ACHN (cell line): ENCODE measurements around the gene GRWD1.
A peak's percentile ranks its signal among the peaks of the same experiment; 100 is the strongest.

ENCODE experiments used
- DNase-seq: peaks from one replicate; pipeline ENCODE4 v3.0.0-alpha.2; 2015
- in situ Hi-C: cut with HindIII; loops from 2 replicates; pipeline ENCODE4 v1.10.0; 2017; ENCODE audit warnings: low sequenced_read_pairs, low pct_ligation_motif_present, low pct_unique_long_range_greater_than_20kb

GRWD1 gene

DNA sequence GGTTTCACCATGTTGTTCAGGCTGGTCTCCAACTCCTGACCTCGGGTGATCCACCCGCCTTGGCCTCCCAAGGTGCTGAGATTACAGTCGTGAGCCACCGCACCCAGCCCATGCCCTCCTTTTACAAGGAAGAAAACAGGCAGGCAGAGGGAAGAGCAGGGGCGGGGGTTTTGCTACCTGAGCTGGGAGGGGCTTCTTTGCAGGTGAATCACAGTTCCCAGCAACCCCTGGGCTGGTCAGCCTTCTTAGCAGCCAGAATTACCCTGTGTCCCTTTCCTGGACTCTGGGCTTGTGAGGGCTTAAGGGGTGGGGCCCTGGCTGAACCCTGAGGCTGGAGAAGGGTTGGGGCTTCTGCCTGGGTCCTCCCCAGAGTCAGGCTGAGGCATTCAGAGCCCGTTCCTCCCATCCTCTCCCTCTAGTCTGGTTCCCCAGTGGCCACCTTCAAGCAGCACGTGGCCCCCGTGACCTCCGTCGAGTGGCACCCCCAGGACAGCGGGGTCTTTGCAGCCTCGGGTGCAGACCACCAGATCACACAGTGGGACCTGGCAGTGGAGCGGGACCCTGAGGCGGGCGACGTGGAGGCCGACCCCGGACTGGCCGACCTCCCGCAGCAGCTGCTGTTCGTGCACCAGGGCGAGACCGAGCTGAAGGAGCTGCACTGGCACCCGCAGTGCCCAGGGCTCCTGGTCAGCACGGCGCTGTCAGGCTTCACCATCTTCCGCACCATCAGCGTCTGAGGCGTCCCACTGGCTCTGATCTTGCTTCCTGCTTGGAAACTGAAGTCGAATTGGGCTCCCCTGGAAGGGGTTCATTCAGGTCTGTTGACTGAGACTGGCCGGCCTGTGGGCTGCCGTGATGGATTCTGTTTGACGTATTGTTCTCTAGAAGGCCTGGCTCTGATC lies 6.8 kb downstream of the GRWD1 start:
- in situ Hi-C loops: no loop called here
- no peak for DNase-seq

DNA sequence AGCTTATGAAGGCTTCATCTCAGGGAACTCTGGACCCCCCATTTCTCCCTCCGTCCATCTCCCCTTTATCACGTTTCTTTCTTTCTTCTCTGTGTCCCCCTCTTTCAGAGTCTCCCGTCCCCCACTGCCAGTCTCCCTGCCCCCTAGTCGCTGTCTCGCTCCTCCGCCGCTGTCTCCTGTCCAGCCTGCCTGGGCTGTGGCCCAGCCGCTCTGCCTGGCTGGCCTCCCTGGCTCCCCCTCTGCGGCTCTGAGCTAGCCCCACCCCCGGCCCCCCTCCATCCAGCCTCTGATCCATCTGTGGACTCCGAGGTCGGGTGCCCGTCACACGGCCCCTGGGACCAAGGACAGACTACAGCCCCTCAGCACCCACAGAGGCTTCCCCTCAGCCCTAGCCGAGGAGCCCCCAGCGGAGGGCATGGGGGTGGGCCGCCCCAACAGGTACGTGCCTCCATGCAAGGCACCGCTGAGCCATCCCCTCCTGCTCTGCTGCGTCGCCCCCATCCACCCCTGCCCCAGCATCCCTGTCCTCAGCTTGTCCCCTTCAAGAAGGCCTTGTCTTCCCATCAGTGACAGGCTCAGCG lies 8.5 kb downstream of the GRWD1 start:
- in situ Hi-C loops: no loop called here
- DNase-seq: no peak

DNA sequence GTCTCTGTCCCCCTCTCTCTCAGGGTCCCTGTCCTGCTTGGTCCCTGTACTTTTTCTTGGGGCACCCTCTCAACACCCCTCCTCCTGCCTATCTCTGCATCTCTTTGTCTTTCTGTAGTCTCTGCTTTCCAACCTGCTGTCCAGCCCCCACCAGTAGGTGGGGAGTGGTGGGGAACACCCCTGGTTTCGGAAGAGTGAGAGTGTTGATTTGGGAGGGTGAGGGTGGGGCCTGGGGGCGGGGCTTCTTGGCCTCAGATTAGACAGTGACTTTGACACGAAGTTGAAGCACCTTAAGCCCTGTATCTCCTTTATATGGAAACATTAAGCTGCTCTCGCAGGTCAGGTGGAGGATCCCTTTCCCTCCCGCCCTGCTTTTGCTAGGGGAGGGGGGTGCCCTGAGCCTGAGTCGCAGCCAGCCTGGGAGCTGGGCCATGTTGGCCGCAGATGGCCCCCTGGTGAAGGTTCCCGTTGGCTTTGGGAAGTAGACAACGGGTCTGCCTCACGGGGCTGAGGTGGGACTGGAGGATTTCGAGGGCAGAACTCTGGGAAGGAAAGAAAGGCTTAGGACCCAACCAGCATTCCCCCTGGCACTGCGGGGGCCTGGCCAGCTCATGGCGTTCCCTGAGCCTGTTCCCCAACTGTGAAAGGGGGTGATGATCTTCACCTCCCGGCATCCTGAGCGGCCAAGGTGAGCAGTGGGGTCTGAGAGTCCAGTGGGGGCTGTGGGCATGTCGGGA lies 9.6 kb downstream of the GRWD1 start, which contains the start of gene KCNJ14:
Gene KCNJ14, plus strand, starts transcription at position 404 of the 737 bp plus-strand sequence. CDS start 6,151 bp downstream, outside the sequence.
- in situ Hi-C loops: no loop called here
- no peak for DNase-seq

DNA sequence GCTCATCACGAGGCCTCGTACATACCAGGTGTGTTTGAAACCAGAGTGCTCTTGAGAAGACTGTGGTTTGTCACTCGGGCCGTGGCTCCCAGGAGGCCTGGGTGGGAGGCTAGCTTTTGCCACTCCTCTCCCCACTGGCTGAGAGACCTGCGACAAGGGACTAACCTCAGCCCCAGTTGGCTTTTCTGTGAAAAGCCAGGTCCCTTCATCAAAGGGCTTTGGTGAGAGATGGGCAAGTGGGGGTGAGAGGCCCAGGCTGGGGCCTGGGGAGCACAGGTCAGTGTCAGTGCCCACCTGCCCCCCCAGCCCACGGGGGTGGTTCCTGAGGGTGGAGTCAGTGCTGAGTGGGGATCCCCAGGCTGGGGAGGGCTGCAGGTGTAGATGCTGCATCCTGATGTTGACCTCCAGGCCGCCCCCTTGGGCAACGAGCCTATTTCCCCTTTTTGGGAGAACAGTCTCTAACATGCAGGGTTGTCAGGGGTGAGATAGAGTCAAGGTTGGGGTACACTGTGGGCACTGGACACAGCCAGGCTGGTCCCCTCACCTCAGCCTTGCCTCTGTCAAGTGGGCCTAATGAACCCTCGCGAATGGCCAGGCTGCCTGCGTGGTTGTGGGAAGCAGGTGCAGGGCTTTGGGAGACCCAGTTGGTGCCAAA lies 10.3 kb downstream of the GRWD1 start:
- in situ Hi-C loops: no loop called here
- no peak for DNase-seq

DNA sequence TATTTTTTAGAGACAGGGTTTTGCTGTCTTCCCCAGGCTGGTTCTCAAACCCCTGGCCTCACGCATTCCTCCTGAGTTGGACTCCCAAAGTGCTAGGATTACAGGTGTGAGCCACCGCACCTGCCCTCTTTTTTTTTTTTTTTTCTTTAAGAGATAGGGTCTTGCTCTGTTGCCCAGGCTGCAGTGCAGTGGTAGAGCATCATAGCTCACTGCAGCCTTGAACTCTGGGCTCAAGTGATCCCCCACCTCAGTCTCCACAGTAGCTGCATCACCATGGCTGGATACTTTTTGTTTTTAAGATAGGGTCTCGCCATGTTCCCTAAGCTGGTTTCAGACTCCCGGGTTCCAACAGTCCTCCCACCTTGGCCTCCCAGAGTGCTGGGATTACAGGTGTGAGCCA lies 11.1 kb downstream of the GRWD1 start:
- DNase-seq: no peak
- in situ Hi-C loops: no loop called here

DNA sequence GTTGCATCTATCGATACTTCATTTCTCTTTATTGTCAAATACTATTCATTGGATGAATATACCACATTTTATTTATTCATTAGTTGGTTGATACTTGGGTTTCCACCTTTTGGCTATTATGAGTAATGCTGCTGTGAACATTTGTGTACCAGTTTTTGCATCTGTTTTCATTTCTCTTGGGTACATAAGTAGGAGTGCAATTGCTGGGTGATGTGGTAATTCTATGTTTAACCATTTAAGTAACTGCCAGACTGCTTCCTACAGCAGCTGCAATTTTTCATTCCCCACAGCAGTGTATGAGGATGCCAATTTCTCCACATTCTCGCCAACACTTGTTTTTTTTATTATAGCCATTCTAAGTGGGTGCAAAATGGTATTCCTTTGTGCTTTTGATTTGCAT lies 12.2 kb downstream of the GRWD1 start:
- in situ Hi-C loops: no loop called here

DNA sequence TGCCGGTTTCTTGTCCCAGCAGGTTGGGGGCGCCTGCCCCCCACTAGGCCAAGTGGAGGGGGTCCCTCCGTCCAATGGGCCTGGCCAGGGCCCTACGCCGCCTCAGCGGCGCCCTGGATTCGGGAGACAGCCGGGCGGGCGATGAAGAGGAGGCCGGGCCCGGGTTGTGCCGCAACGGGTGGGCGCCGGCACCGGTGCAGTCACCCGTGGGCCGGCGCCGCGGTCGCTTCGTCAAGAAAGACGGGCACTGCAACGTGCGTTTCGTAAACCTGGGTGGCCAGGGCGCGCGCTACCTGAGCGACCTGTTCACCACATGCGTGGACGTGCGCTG lies 15.8 kb downstream of the GRWD1 start:
- no peak for DNase-seq
- in situ Hi-C loops: no loop called here

More for the DNA sequence above, 12.2 kb downstream of the GRWD1 start:
- DNase-seq: no peak

DNA sequence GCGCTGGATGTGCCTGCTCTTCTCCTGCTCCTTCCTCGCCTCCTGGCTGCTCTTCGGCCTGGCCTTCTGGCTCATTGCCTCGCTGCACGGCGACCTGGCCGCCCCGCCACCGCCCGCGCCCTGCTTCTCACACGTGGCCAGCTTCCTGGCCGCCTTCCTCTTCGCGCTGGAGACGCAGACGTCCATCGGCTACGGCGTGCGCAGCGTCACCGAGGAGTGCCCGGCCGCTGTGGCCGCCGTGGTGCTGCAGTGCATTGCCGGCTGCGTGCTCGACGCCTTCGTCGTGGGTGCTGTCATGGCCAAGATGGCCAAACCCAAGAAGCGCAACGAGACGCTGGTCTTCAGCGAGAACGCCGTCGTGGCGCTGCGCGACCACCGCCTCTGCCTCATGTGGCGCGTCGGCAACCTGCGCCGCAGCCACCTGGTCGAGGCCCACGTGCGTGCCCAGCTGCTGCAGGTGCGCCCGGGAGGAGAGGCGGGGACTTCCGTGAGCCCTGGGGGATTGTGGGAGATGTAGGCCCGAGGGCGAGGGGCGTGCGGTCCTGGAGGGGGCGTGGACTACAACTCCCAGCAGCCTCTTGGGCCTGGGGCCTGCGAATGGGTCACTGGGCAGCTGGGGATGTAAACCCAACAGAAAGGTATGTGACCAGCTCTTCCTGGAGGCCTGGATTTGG lies 16.3 kb downstream of the GRWD1 start:
- in situ Hi-C loops: no loop called here
- DNase-seq: no peak

DNA sequence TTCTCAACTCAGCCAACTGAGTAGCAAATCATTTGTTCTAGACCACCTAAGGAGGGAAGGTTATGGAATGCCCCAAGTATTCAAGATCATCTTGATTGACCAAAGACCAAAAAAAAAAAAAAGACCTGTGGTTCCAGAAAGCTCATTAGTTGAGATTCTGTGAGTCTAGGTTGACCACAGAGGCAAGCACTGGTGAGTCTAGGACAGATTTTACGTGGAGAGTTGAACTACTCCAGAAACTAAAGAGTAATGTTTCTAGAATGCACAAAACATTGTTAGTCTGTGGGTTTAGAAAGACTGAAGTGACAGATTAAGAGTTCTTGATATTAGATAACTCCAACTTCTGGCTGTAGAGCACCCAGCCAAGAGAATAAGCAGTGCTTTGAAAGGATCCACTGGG lies 19.4 kb downstream of the GRWD1 start:
- no peak for DNase-seq
- in situ Hi-C loops: no loop called here

DNA sequence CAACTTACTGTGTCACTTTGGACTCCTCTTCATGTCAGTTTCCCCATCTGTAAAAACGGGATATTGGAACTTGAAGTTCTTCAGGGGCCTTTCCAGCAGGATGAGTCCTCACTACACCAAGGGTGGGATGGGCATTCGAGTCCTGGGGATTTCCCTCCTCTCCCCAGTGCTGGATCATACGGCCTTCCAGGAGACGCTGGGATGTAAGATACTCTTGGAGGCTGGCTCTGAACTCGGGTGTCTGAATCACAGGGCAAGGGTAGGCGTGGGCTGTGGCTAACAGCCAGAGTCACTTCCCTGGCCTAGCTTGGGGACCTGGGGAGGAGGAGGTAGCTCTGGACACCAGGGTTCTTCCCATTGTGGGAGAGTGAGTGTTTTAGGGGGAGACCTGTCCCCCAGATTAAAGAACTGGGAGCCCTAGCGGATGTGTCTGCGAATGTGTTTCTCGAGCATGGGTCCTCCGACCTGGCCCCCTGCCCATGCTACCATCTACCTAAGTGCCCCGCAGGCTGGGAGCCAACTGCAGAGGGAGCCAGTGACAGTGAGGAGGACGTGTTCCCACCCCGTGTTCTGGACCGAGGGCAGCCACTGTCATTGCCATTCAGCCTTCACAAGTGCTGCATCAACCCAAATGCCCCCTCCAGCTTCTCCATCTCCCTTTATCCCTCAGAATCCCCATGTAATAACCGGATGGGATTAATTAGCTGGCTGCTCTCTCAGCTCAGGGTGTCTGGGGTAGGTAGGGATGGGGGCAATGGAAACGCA lies 21.0 kb downstream of the GRWD1 start:
- DNase-seq: peak; percentile 38

DNA sequence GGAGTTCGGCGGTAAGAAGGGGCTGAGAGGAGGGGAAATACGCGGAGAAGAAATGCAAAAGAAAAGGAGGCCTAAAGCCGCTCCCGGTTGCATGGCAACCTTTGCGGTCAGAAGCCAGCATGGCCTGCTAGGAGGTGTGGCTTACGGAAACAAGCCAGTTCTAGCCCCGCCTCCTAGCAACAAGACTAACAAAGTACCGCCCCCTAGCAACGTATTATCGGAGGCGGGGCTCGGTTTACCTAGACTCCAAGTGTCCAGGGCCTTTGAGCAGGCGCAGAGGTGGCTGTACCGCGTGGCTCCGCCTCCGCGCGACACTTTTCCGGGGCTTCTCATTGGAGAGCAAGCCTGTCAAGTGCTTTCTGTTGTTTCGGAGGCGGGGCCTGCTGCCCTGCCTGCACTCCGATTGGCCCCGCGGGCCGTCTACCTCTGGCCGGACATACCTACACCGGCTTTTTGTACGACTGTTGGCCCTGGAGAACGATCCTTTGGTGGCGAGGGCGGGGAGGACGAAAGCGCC lies 23.0 kb downstream of the GRWD1 start:
- peak; percentile 99 for DNase-seq

More for the DNA sequence above, 21.0 kb downstream of the GRWD1 start:
- in situ Hi-C loops: no loop called here

DNA sequence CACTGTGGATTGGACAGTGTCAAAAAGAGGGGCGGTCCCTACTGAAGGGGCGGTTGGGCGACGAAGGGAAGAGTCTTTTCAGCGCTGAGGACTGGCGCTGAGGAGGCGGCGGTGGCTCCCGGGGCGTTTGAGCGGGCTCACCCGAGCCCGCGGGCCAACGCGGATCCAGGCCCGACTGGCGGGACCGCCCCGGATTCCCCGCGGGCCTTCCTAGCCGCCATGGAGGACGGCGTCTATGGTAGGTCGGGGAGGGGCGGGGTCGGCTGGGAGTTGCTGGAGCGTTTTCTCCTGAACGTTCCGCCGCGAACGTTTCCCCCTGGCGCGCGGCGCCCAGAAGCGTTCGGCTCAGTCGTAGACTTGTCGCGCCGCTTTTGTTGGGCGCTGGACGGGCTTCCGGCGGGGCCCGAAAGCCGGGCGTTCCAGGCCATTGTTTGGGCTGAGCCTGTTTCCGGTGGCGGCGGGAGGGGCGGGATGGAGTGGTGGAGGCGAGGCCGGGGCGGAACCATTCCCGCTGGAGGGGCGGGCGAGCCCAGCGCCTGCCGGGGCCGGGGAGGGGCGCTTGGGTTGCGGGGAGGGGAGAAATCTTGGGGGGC lies 23.6 kb downstream of the GRWD1 start, which contains the start of gene CYTH2:
Gene CYTH2, plus strand, starts transcription at position 81 of the 593 bp plus-strand sequence. Its CDS starts 139 bp downstream, at position 220.
- peak; percentile 71 for DNase-seq
- in situ Hi-C loops: no loop called here

More for the DNA sequence above, 23.0 kb downstream of the GRWD1 start:
- in situ Hi-C loops: no loop called here

DNA sequence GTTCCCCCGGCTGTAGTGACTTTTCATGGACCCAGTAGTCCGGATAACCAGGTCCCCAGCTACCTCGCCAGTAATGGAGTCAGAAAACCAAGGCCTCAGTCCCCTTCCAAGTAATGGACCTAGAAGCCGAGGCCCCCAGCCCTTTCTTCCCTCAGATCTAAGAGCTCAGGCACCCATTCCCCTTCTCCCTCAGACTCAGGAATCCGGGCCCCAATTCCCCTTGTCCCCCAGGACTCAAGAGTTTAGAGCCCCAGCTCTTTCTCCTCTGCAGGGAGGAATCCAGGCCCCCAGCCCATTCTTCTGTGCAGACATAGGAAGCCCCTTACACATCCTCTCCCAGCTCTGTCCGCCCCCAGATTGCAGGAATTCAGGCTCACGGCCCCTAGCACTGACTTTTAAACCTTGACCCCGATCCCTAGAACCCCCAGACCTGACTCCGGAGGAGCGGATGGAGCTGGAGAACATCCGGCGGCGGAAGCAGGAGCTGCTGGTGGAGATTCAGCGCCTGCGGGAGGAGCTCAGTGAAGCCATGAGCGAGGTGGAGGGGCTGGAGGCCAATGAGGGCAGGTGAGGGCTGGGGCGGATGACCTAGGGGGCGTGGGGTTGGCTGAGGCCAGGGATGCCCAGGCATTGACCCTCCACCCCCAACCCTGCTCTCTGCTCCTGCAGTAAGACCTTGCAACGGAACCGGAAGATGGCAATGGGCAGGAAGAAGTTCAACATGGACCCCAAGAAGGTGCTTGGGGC lies 24.3 kb downstream of the GRWD1 start:
- in situ Hi-C loops: no loop called here
- no peak for DNase-seq

DNA sequence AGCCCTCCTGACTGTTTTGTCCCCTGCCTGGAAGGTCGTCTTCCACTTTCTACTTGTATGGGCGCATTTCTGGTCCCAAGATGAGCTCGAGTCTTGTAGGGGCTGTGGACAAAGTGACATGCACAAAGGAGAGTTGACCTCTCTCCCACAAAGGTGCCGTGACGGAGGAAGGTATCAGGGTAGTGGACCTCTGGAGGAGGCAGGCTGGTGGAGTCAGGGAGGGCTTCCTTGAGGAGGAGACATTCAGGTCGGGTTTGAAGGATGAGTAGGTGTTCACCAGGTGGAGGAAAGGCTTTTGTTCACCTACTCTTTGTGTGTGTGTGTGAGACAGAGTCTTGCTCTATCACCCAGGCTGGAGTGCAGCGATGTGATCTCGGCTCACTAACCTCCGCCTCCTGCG lies 25.1 kb downstream of the GRWD1 start:
- no peak for DNase-seq
- in situ Hi-C loops: no loop called here

DNA sequence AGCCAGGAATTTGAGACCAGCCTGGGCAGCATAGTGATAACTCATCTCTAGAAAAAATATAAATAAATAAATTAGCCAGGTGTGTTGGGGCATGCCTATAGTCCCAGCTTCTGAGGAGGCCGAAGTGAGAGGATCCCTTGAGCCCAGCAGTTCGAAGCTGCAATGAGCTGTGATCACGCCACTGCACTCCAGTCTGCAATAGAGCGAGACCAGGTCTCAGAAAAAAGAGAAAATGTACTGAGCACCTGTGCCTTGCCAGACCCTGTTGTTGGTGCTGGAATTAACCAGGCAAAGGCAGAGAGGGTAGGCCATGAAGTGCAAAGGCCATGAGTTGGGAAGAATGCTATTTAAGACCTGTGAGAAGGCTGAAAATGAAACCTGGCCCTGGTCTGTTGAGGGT lies 26.1 kb downstream of the GRWD1 start:
- DNase-seq: no peak
- in situ Hi-C loops: no loop called here

DNA sequence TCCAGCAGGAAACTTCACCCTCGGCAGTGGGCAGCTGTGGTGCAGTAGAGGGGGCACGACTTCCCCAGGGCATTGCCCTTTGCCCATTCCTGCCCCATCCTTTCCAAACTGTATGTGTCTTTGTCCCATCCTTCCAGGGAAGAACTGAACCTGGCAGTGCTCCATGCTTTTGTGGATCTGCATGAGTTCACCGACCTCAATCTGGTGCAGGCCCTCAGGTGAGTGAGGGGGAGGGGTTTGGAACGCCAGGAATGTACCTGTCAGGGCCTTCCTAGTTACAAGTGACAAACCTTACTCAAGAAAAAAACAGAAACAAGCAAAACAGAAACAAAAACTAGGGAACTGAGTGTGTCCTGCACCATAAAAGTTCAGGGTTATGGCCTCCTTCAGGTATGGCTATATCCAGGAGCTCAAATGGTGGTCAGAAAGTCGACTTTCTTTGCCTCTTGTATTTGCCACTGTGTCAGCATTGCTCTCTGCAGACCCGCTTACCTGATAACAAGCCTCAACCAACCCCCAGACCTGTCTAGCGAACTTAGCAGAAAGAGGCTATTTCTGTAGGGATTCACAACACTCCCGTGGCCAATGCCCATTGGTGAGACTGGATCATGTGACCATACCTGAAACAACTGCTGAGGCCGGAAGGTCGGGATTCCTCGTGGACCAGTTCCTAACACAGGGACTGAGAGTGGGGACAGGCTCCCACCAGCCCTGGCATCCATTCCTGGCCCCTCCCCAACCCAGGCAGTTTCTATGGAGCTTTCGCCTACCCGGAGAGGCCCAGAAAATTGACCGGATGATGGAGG lies 27.6 kb downstream of the GRWD1 start:
- in situ Hi-C loops: no loop called here
- no peak for DNase-seq
